Activated CD4-positive, alpha-beta T cell treated with anti-CD3 and anti-CD28 coated beads, Interleukin-2, amount 50 U/mL, for 24 hours (primary cell): ENCODE results near the gene RFX5.
A peak's percentile ranks its signal among the peaks of the same experiment; 100 is the strongest.
"Not testable (repeated sequence)": the region's sequence is repeated elsewhere in the genome, so short reads cannot be mapped to it uniquely, and the experiment has no call there.

Source experiments
- DNase-seq, 2 donors: peaks; one replicate each; pipeline ENCODE4 v3.0.0-alpha.2; 2020; ENCODE audit warnings: low read depth in 1 of 2, low spot score in 1 of 2

Gene RFX5

DNA sequence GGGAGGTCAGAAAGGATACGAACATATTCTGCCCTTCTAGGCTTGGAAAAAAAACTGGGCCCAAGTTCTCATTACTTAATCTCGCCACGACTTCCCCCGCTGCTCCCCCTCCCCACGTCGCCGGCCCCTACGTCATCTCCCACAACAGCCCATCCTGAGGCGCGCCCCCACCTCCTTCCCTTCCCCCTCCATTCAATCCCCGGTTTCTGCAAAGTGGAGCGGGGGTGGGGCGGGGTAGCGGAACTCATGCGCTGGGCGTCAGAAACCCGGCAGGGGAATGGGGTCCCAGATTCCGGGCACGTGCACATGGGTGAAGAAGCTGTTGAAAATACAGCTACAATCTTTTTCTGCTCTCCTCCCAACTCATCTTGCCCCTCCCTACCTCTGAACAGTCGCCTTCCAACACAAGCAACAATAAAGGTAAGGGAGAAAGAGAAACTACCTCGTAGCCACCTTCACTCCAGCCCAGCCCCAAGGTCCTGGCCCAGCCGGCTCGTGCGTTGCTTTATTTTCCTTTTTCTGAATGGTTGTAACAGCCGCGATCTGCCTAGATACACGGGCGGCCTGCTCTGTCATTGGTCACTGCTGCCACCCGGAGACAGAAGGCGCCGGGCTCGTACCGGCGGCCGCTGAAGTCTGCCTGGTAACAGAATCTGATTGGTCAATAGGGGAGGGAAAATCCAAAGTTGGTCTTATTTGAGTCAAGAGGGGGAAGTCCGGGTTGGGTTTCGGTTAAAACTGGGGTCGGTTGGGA is at the start of gene RFX5:
Gene RFX5, minus strand, starts transcription at position 484 of the 754 bp plus-strand sequence. CDS start 932 bp downstream, outside the sequence.
- DNase-seq, result peak; percentile 76 to 94

DNA sequence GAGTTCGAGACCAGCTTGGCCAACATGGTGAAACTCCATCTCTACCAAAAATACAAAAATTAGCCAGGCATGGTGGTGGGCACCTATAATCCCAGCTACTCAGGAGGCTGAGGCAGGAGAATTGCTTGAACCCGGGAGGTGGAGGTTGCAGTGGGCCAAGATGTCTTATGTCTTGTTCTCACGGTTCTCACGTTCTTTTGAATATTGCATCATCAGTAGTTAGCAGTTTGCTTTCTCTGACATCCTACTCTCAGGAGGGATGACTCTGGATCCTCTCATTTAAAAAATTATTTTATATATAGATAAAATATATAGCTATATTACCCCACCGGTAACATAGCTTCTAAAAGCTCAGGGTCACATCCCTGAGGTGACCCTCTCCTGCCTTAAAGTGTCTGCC is 49.2 kb upstream of the RFX5 start:
- not testable (repeated sequence) for DNase-seq

DNA sequence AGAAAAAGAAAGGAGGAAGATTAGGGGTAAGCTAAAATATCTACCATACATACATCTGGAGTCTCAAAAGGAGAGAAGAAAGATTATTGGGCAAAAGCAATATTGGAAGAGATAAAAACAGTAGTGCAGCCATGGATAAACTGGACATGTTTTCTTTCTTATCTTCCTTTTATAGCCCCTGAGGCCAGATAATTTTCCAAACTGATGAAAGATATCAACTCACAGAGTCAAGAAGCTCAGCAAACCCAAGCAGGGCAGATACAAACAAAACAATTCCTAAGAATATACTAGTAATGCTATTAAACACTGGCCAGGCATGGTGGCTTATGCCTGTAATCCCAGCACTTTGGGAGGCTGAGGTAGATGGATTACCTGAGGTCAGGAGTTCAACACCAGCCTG is 46.5 kb upstream of the RFX5 start:
- no peak for DNase-seq

DNA sequence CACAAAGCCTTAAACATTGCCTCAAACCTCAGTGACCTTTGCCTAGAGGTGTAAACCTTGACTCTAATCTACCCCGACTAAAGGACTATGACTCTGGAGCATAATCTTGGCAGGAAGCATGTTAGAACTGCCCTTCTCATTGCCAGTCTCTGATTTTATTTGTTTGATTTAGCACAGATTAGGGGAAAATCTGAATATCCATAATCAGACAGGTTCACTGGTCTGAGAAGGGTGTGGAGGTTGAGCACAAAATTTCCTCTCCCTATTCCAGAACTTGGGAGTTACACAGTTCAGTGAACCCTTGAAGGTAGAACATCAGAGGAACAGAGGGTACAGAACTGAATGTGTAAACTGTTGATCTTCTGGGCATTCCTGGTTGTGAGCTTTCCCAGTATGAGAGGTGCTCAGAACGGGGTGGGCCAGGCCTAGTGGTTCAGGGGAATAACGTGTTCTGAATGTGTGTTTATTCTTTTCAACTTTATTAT is 44.1 kb upstream of the RFX5 start:
- no peak for DNase-seq

DNA sequence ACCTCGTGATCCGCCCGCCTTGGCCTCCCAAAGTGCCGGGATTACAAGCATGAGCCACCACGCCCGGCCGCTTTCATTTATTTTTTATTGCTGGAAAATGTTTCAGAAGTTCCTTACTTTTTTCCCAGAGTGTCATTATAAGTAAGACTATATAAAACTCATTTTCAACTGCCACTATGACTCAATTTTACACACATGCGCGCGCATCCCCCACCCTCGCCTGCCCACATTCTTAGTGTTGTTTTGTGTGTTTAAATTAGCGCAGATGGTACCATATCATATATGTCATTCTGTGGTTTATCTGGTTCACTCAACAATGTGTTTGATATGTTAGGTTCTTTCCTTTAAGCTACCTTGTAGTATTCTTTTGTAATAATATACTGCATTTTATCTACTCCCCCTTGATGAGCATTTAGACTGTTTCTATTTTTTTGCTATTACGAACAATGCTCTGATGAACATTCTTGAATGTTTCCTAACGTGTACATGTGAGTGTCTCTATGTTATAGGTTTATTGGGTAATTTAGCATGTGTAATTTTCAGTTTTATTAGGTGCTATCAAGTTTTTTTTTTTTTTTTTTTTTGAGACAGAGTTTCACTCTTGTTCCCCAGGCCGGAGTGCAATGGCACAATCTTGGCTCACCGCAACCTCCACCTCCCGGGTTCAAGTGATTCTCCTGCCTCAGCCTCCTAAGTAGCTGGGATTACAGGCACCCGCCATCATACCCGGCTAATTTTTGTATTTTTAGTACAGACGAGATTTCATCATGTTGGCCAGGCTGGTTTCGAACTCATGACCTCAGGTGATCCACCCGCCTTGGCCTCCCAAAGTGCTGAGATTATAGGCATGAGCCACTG is 43.4 kb upstream of the RFX5 start:
- not testable (repeated sequence) for DNase-seq

DNA sequence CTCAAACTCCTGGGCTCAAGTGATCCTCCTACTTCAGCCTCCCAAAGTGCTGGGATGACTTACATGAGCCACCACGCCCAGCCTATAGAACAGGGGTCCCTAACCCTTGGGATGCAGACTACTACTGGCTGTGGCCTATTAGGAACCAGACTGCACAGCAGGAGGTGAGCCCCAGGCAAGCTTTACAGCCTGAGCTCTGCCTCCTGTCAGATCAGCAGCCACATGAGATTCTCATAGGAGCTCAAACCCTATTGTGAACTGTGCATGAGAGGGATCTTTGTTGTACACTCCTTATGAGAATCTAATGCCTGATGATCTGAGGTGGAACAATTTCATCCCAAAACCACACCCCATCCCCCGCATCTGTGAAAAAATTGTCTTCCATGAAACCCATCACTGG is 39.0 kb upstream of the RFX5 start:
- no peak for DNase-seq

DNA sequence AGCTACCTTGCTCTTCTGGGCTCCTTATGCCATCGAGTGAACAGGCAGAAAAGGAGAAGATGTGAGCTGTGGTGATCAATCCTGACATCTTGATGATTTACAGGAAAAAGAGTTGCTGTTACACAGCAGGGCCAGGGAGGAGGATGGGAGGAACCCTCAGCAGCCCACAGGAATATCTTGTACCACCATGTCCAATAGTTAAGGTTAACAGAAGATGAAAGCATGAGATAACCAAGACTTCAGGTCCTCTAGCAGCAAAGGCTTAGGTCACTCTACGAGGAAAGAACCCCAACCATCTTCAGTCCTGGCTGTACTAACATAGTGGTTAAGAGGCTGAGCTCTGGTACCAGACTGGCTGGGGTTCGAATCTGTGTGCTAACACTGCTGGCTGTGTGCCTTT is 37.5 kb upstream of the RFX5 start:
- DNase-seq, result no peak

DNA sequence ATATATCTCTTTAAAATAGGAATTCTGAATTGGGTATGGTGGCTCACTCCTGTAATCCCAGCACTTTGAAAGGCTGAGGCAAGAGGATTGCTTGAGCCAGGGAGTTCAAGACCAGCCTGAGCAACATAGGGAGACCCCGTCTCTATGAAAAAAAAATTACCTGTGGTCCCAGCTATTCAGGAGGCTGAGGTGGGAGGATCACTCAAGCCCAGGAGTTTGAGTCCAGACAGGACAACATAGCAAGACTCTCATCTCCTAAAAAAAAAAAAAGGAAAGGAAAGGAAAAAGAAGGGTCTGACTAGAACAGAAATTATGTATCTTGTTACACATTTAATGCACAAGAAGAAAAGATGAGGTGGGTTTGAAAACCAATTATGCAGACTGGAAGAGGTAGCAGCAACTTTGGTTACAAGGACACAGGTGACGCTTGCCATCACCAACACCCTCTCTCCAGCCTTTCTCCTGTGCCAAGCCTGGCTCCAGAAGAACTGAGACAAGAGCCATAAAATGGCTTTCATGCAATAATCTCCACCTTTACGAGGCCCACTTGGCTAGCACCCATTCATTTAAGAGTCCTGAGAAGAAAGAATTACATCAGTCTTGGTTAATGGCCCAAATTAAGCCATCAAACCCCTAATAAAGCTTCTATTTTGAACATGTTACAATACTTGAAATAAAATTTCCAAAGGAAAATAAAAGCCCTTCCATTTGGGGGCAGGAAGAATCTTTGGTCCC is 30.3 kb upstream of the RFX5 start:
- no peak for DNase-seq

DNA sequence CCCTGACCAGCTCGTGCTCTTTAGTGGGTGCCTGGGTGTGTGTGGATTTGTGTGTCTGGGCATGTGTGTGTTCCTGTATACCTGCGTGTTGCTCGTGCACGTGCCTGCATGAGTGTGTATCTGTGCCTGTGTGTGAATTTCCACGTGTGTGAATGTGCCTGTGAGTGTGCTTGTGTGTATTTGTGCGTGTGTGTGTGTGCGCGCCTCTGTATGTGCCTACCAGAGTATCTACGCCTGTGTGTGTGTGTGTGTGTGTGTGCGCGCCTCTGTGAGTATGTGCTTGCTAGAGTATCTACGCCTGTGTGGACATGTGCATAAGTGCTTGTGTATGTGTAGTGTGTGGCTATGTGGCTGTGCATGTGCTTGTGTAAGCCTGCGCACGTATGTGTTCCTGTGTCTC is 26.1 kb upstream of the RFX5 start:
- DNase-seq, result no peak

DNA sequence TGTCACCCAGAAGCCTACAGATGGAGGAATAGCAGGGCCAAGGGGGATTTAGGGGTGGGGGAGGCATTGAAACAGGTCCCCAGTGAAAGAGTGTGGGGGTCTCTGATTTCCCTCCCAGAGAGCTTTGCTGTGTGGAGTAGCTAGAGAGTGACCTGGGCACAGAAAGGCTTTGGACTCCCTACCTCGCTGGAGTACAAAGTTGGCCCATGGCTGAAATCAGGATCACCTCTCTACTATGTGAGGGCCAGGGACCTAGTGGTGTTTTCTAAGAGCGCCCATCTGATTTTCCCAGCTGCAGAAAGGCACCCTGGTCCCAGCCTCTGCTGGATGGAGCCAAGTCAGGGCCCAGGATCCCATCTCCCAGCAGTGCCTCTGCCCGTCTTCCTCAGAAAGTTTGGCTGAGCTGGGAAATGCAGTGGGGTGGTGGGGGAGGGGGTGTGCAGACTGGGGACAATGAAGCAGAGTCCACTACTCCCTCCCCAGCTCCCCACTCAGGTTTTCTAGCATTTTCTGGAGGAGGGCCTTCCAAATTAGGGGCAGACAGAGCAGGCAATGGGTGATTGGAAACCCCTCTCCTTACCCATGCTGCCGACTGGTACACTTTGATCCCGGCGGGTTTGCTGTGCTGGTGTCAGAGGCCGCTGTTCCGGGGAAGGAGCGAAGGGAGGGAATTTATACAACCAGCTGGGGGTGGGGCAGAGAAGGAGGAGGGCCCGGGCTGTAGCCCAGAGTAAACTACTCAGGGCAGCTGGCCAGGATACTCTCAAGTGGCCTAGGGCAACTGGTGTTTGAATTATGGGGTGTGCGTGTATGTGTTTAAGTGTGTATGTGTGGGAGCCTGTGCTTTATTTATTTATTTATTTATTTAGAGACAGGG is 25.2 kb upstream of the RFX5 start, which contains the start of gene SELENBP1:
Gene SELENBP1, minus strand, starts transcription at position 648 of the 877 bp plus-strand sequence. Its CDS starts 64 bp downstream, at position 584.
- DNase-seq, result no peak

DNA sequence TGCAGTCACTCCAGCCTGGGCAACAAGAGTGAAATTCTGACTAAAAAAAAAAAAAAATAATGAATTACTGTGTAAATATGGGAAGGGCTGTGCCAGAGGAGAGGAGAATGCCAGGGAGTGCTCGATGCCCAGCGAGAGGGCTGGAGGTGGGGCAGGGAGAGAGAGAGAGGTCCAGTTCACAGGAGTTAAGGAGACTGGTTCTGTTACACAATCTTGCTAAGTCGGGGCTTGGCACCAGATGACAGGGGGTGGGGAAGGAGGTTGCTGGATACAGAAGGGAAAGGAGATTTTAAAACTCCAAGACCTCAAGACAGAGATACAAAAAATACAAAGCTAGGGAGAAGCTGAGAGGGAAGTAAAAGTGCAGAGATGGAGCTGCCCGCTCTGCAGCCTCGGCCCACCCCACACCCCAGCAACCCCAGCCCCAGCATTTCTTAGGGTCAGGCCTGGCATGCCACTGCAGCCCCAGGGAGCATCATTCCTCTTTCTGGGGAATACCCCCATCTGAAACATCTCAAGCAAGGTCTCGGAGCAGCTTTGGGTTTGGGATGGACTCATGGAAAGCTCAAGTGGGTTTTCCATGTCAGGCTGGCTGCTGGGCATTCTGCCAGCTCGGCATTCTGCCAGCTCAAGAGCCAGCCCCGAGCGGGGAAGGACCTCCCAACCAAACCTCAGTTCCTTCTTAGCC is 24.5 kb upstream of the RFX5 start:
- no peak for DNase-seq

DNA sequence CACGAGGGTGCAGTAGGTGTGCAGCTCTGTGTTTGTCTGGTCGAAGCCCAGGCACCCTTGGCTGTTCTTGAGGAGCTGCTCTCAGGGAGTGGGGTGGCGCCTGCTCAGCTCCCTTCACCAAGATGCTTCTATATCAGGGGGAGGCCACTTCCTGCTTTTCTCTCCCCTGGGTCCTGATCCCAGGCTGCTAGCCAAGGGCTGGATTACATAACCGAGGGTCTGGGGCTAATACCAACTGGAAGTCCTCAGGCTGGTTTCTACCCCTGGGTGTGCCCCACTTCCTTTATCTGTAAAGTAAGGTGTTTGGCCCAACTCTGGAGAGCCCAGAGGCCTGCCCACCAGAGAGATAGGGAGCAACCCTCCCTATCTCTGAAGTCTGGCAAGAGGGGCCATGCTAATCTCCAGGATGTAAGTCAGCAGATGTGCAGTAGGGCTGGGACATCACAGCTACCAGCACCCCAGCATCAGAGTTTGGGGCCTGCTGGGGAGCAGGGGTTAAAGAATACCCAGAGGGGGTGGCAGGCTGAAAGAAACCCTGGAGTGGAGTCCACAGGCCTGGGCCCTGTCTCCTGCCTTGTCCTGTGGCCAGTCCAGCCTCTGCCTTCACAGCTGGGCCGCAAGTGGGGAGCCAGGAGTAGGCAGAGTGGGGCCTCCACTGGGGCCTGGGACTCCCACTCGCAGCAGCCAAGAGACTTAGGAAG is 23.3 kb upstream of the RFX5 start:
- no peak for DNase-seq

DNA sequence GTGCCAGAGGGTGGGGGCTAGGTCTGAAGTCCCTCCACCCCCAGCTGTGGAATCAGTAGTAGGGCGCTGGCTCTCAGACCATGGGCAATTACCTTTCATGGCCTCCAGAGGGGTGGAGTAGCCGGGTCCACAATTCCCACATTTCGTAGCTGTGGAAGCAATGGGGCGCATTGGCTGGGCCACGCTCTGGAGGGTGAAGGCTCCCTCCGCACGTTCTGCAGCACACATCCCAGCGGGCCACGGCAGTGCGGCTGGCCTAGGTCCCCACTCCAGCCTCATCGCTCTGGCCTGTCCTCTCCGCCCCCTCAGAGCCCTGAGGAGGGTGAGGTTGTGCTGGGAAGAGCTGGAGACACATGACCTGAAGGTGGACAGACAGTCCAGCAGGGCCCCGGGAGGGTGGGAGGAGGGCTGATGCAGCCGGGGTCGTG is 22.6 kb upstream of the RFX5 start:
- no peak for DNase-seq

DNA sequence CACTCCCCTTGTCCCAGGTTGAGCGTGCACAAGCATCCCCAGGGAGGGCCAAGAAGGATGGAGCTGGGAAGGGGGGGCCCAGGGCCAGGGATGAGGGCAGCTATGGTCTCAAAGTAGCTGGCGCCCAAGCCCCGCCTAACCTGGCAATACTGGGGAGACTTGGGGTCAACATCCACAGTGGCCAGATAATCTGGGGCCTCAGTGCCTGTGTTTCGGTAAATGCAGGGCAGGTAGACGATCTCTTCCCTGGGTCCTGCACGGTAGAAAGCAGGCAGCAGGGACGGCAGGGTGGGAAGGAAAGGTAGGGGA is 22.2 kb upstream of the RFX5 start:
- no peak for DNase-seq

DNA sequence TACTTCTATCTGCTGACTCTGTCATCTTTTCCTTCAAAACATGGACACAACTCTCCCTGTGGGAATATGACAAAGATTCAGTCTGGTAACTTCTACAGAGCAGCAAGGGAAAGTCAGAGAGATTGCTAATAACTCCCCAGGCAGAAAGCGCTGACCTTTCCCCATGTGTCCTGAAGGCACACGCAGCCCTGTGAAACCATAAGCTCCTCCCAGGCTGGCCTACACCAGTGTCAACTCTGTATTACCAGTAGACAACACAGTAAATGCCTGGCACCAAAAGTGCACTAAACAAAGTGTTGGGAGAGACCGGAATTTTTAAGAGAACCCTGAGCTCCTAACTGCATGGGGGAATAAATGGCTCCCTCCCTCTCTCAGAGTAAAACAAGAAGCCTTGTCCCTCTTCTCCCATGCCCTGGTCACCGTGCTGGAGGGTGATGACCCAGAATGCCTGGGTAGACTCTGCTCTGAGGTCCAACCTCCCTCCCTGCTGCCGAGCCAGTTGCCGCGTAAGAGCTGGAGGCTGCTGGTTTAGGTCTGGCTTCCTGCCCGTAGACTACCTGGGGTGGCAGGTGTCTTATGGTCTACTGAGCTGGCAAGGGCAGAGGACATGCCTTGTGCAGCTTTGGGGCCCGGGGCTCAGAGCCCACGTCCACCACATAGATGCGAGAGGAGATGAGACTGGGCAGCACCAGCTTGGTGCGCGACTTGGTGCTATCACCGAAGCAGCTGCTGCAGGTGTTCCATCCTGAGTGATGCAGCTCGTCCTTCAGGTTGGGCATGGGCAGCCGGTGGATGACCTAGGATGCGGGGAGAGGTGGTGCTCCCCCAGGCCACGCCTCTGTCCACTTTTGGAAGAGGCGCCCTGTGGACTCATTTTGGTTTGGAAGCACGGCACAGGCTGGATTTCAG is 21.6 kb upstream of the RFX5 start:
- no peak for DNase-seq

DNA sequence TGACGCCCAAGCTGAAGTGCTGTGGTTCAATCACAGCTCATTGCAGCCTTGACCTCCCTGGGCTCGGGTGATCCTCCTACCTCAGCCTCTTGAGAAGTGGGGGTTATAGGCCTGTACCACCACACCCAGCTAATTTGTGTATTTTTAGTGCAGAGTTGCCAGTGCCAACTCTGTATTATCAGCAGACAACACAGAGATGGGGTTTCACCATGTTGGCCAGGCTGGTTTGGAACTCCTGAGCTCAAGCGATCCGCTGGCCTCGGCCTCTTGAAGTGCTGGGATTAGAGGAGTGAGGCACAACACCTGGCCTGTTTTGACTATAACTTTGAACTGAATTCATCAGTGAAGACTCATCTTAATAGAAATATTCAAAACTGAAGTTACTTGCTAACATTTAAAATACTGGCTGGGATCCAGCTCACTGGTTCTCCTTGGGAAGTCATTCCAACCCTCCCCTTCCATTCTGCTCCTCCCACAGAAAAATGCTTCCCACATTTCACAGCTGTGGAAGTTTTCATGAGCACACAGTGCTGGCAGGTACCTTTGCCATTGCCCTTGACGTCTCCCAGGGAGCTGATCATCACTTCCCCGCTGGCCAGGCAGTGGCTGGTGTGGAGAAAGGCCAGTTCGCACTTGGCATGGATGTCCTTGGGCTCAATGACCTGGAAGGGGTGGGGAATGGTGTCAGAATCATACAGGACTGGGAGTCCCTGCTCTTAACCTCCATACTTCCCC is 20.8 kb upstream of the RFX5 start:
- DNase-seq, result no peak

DNA sequence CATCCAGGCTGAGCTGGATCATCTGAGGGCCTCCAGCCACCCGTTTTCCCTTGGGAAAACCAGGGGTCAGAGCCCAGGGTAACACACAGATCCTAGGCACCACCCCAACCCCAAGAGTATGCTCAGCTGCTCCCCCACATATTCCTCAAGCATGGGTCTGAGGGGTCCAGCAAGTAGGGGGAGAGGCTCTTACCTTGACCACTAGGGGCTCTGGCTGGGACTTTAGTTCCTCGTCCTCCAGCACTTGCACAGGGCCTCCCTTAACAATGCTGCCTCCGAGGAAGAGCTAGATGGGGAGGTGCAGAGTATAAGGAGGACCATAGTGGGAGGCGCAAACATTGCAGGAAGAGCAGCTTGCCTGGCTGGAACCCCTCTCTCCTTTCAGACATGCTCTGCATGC is 17.9 kb upstream of the RFX5 start:
- DNase-seq, result no peak
